ENCODE results near the gene HIPK2. TPM values are rescaled to one million over a fixed set of nuclear protein-coding genes. Genes with fewer than 3 reads are reported as not detected.

The HIPK2 gene
- total and polyA plus RNA-seq, 5 experiments from 2014 or later: 2.1 to 32.9 (median 4.3) TPM

DNA sequence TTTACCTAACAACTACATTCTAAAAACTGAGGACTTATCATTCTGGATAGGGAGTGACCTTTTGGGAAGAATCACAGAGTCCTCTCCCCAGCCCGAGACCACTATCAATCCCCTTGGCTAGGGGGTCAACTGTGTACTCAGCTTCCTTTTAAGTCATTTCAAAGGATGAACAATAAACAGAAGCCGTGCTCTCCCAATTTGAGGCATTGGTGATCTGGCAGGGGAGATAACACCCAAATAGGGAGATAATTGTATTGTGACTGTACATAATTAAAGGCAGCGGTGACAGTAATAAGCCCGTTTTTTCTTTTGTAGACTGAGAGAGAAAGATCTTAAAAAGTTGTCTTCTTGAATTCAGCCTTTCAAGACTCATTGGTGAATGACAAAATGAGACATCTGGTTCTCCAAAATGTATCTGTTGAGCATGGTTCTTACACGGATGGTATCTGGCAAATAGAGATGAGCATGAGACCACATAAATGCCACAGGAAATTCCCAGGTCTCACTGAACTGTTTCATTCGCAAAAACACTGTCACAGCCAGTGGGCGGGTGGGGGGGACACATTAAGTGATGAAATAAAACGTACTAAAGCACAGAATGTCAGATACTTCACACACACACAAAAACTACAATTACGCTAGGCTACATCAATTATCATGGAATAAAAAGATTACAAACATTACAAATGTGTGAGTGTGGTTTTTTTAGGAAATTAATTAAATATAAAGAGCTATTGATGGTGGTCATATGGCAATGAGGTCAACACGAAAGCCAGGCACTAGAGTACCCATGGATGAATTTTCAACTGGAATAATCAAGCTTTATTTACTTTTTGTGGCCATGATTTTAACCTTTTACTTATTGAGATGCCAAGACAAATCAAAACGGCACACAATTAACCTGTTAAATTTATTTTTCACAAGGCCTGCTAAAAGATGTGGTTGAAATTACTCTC lies 108.4 kb downstream of the HIPK2 start:
- no peaks in the 10 kb centered on the region for H3K9me3 Mint-ChIP-seq
- ATAC-seq (peak in 1 of 2 donors; percentile 56), DNase-seq (peak in 4 of 10 donors; percentile 14 to 31 (median 18))
- H3K36me3 Mint-ChIP-seq: peaks cover 0 to 16% (median 3%) of the 10 kb centered on the region in 3 donors
- H3K27ac Mint-ChIP-seq: peak overlapping the region in 3 of 10 donors; percentile 39 to 74 (median 46)
- POLR2A ChIA-PET: interaction anchor here (0.7 to 1.1 kb wide), 4 partner anchors 10 to 67 kb away, joined by 3 to 4 read pairs (median 4); no protein-coding TSS in a partner anchor
- no peaks in the 10 kb centered on the region for H3K27me3 Mint-ChIP-seq
- H3K4me3 Mint-ChIP-seq: no peak overlapping the region
- peaks cover 6 to 38% (median 15%) of the 10 kb centered on the region in 4 donors for H3K4me1 Mint-ChIP-seq

DNA sequence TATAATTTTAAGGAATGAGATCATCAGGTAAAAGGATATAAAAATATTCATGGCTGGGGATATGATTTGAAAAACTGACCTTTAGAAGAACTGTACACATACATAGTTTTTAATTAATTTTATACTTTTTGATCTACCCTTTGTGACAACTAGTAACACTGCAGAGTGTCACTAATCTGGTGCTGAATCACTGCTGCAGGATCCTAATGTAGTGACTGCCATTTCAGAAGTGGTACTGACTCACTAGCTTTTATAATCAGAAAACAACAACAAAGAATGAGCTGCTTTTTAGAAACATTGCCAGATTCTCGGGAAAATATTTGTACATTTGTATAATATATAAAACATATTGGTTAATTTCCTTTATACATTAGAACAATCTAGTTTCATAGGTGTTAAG lies 110.4 kb downstream of the HIPK2 start:
- Mint-ChIP-seq H3K4me3 (no peak overlapping the region), H3K27me3 (no peaks in the 10 kb centered on the region), H3K36me3 (peaks cover 0 to 6% (median 4%) of the 10 kb centered on the region in 3 donors), H3K9me3 (no peaks in the 10 kb centered on the region), H3K4me1 (peaks cover 15 to 39% (median 27%) of the 10 kb centered on the region in 4 donors), H3K27ac (no peak overlapping the region)
- POLR2A ChIA-PET: no interaction called here
- DNase-seq (no peak), ATAC-seq (no peak)

DNA sequence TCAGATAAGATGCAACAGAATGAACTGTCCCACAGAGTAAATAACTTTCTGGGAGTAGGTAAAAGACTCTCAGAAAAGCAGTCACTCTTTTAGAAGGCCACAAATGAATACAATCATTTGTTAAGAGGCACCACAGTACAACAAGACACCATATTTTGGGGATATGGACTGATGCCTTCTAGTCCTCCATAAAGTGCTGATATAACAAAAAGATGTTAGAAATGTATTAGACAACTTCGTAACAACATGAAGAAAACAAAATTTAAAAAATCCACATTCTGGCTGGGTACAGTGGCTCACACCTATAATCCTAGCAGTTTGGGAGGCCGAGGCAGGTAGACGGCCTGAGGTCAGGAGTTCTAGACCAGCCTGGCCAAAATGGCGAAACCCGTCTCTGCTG lies 111.3 kb downstream of the HIPK2 start:
- Mint-ChIP-seq H3K27me3 (no peaks in the 10 kb centered on the region), H3K9me3 (no peaks in the 10 kb centered on the region), H3K36me3 (peaks cover 0 to 6% (median 4%) of the 10 kb centered on the region in 3 donors), H3K4me3 (no peak overlapping the region), H3K27ac (peak overlapping the region in 1 of 10 donors; percentile 7), H3K4me1 (peaks cover 17 to 48% (median 34%) of the 10 kb centered on the region in 4 donors)
- no peak for DNase-seq
- ATAC-seq: no peak
- POLR2A ChIA-PET: no interaction called here

DNA sequence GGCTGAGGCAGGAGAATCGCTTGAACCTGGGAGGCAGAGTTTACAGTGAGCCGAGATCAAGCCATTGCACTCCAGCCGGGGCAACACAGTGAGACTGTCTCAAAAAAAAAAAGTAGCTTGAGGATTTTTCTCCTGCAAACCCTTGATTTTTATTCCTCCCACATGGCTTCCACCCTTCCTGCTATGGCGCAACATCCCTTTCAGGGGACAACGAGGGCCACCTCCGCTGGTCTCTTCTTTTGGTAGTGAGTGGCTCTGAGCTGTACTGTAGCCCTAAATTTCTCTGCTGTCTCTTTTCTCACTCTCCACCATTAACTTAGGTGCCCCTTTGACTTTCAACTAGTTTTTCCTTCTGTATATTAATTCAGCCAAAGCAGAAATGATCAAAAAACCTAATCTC lies 113.4 kb downstream of the HIPK2 start:
- no peaks in the 10 kb centered on the region for H3K9me3 Mint-ChIP-seq
- POLR2A ChIA-PET: interaction anchor here (0.5 kb wide), 1 partner anchor 70 kb away, joined by 3 read pairs; no protein-coding TSS in a partner anchor
- no peaks in the 10 kb centered on the region for H3K27me3 Mint-ChIP-seq
- ATAC-seq (no peak), DNase-seq (no peak)
- no peak overlapping the region for H3K4me3 Mint-ChIP-seq
- peaks cover 0 to 5% (median 4%) of the 10 kb centered on the region in 3 donors for H3K36me3 Mint-ChIP-seq
- H3K27ac Mint-ChIP-seq: peak overlapping the region in 1 of 10 donors; percentile 85
- peaks cover 22 to 50% (median 42%) of the 10 kb centered on the region in 4 donors for H3K4me1 Mint-ChIP-seq

DNA sequence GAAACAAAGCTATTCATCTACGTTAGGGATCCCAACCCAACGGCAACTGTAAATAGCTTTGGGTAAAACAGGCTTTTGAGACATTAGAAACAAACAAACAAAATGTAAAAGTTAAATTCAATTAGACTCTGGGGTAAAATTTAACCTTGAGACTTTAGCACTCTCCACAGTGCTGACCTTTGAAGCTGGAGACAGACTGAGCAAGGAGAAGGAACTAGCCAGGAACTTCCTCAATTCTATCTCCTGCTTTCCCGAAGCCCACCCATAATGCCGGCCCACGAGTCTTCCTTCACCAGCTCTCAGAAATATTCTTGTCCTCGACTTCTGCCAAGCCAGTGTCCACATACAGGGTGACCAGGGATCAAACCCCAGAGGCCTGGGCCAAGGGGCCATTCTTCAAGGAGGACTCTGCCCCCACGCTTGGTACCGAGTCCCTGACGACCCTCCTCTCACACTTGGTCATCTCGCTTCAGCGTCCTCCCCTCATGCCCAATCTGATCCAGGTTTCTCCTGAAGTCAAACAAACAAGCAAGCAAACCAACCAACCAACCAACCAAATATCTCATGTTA lies 114.1 kb downstream of the HIPK2 start:
- POLR2A ChIA-PET: no interaction called here
- ATAC-seq: no peak
- Mint-ChIP-seq H3K9me3 (no peaks in the 10 kb centered on the region), H3K27ac (peak overlapping the region in 1 of 10 donors; percentile 27), H3K36me3 (peaks cover 0 to 4% (median 0%) of the 10 kb centered on the region in 3 donors), H3K27me3 (no peaks in the 10 kb centered on the region), H3K4me3 (peak overlapping the region in 2 of 10 donors; percentile 30 to 49), H3K4me1 (peaks cover 18 to 47% (median 37%) of the 10 kb centered on the region in 4 donors)
- DNase-seq: no peak

DNA sequence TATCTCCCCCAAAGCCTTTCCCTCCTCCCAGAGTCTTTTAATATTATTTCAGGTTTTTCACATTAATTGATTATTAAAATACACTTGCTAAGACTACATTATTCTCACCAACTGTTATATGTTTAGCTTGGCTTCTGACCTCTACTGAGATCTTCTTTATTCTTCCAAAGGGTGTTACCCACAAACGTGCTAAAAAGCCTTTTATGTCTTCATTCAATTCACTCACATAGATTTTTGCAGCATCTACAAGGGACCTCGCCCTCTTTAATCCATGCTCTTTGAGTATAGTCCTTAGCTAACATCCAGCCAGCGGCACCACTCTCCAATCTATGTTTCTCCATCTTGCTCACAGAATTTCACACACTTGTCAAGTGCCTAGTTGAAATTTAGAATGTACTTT lies 115.9 kb downstream of the HIPK2 start:
- H3K4me3 Mint-ChIP-seq: no peak overlapping the region
- H3K27ac Mint-ChIP-seq: peak overlapping the region in 1 of 10 donors; percentile 30
- peaks cover 24 to 54% (median 43%) of the 10 kb centered on the region in 4 donors for H3K4me1 Mint-ChIP-seq
- no peaks in the 10 kb centered on the region for H3K9me3 Mint-ChIP-seq
- H3K27me3 Mint-ChIP-seq: no peaks in the 10 kb centered on the region
- peaks cover 0 to 4% (median 2%) of the 10 kb centered on the region in 3 donors for H3K36me3 Mint-ChIP-seq
- DNase-seq: no peak
- POLR2A ChIA-PET: no interaction called here
- ATAC-seq: no peak

DNA sequence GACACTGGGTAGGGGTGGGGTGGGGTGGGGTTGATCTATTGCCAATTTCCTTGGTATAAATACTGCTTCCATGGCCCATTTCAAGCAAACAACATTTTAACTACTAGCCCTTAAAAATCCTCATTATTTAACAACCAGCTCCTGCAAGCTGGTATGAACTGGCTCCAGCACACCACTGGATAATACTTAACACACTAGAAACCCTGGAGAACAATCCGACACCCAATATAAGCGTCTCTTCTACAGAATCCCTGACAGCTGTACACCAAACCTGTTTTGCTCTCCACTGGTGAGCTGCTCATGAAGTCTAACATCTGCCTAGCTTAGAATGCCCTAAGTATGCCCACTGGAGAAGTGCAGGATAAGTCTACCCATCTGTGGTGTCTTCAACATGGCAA lies 116.8 kb downstream of the HIPK2 start:
- Mint-ChIP-seq H3K36me3 (peaks cover 0 to 3% (median 2%) of the 10 kb centered on the region in 3 donors), H3K27me3 (no peaks in the 10 kb centered on the region), H3K4me3 (no peak overlapping the region), H3K27ac (peak overlapping the region in 1 of 10 donors; percentile 30), H3K4me1 (peaks cover 30 to 61% (median 44%) of the 10 kb centered on the region in 4 donors), H3K9me3 (no peaks in the 10 kb centered on the region)
- POLR2A ChIA-PET: no interaction called here
- ATAC-seq (no peak), DNase-seq (no peak)

DNA sequence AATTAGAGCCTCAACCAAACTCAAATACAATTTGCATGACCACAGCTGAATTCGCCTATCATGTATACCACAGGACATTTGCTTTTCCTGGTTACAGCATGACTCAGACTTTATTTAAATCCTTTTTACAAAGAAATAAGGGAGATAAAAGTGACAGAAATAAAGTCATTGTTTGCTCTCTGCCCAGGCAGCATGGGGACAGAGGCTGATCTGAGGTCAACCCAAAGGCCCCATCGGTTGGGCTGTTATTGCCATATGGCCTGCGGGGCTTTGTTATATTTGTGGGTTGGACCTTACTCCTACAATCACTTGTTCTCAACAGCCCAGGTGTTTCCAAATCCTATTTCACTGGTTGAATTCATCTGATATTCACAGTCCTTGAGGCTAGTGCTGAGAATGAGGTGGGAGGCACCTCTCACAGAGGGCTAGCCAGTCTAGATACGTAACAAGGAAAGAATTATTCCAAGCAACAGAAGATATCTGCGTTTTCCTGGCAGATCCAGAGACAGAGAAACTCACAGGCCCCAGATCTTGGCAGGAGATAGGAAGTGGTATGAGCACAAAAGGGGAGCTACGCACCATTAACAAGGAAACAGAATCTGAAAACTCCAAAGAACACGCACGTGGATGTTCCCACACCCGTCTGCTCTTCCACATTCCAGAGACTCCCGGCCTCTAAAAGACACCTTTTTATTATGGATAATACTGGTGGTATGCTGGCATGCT lies 117.3 kb downstream of the HIPK2 start:
- DNase-seq (no peak), ATAC-seq (no peak)
- H3K9me3 Mint-ChIP-seq: no peaks in the 10 kb centered on the region
- H3K27me3 Mint-ChIP-seq: no peaks in the 10 kb centered on the region
- POLR2A ChIA-PET: interaction anchor here (0.7 kb wide), 1 partner anchor 13 kb away, joined by 3 read pairs; no protein-coding TSS in a partner anchor
- H3K36me3 Mint-ChIP-seq: peaks cover 0 to 2% (median 1%) of the 10 kb centered on the region in 3 donors
- H3K4me3 Mint-ChIP-seq: no peak overlapping the region
- peaks cover 32 to 57% (median 42%) of the 10 kb centered on the region in 4 donors for H3K4me1 Mint-ChIP-seq
- H3K27ac Mint-ChIP-seq: peak overlapping the region in 1 of 10 donors; percentile 23

DNA sequence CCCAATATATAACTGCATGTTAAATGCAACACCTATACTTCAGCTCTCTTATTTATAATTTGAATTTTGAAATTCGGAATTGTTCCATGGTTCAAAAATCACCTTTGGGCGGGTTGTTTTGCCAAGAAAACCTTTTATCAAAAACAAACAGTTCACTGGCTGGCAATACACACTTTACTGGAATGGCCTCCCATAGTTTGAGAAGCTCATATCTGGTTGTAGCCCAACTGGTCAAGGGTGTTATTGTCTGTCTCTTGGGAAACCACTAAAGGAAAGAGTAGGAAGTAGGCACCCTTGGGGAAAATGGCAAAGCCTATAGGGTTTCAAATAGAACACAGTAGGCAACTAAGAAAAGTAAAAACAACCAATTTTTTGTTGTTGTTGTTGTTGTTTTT lies 117.9 kb downstream of the HIPK2 start:
- Mint-ChIP-seq H3K36me3 (peaks cover 0 to 2% (median 1%) of the 10 kb centered on the region in 3 donors), H3K9me3 (no peaks in the 10 kb centered on the region), H3K4me3 (no peak overlapping the region), H3K27me3 (no peaks in the 10 kb centered on the region), H3K27ac (no peak overlapping the region), H3K4me1 (peaks cover 33 to 55% (median 44%) of the 10 kb centered on the region in 4 donors)
- ATAC-seq (no peak), DNase-seq (no peak)
- POLR2A ChIA-PET: interaction anchor here (0.7 kb wide), 1 partner anchor 12 kb away, joined by 3 read pairs; no protein-coding TSS in a partner anchor

DNA sequence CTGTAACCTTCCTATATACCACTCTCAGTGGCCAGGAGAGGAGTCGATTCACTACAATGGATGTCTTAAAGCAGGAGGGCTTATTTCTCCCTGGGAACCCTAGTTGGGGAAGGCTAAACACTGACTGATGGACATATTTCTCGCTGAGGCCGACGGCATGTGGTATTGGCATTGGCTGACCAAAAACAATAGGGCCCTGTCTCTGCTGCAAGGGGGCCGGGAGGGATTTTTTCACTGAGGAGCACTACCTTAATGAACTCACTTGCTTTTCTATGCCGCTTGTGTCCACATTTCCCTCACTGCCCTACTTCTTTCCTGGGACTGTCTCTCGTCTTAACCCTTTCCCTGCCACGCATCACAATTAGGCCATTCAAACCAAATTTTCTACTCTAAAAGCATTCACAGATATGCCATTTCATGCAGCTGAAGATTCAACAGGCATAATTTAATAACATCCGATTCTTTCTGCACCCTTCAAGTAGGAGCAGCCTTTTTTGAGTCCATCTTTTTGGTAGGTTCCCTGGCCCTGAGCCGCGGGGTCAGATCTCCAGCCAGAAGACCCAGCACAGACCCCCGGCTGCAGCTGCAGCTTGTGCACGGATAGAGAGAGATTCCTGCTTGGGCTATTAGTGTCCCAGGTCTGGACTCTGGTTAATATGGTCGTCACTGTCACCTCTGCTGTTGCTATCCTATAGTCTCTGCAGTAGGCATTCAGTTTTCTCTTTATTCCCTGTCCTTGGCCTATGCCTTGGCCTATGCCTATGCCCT lies 118.7 kb downstream of the HIPK2 start:
- ATAC-seq (no peak), DNase-seq (no peak)
- peaks cover 33 to 53% (median 43%) of the 10 kb centered on the region in 4 donors for H3K4me1 Mint-ChIP-seq
- POLR2A ChIA-PET: interaction anchor here (0.6 kb wide), 1 partner anchor 10 kb away, joined by 4 read pairs; no protein-coding TSS in a partner anchor
- H3K27me3 Mint-ChIP-seq: no peaks in the 10 kb centered on the region
- peak overlapping the region in 2 of 10 donors; percentile 3 to 37 for H3K27ac Mint-ChIP-seq
- H3K9me3 Mint-ChIP-seq: no peaks in the 10 kb centered on the region
- no peak overlapping the region for H3K4me3 Mint-ChIP-seq
- peaks cover 0 to 2% (median 1%) of the 10 kb centered on the region in 3 donors for H3K36me3 Mint-ChIP-seq

DNA sequence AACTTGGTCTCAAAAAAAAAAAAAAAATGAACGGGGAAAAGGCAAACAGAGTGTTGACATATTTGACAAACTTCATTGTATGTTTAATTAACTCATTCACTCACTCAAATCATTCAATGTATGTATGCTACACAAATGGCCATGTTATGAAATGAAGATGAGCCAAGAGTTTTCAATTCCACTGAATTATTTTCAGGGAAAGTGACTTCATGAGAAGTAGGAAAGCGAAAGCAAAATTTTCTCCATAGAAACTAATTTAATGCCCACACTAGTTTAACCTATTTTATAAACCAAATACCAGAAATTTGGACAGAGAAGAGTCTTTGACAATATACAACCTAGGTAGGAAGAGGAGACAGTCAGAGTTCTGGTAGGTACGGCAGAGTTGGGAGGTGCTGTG lies 119.5 kb downstream of the HIPK2 start:
- Mint-ChIP-seq H3K4me3 (no peak overlapping the region), H3K4me1 (peaks cover 28 to 48% (median 38%) of the 10 kb centered on the region in 4 donors), H3K9me3 (no peaks in the 10 kb centered on the region)

More for the DNA sequence above, 119.5 kb downstream of the HIPK2 start:
- Mint-ChIP-seq H3K27ac (peak overlapping the region in 2 of 10 donors; percentile 6 to 65), H3K36me3 (peaks cover 0 to 2% (median 0%) of the 10 kb centered on the region in 3 donors), H3K27me3 (no peaks in the 10 kb centered on the region)
- no peak for ATAC-seq
- no peak for DNase-seq
- POLR2A ChIA-PET: no interaction called here
